A673 (cell line): ENCODE results near the gene FLRT1. TPM values are rescaled to one million over a fixed set of nuclear protein-coding genes. Genes with fewer than 3 reads are reported as not detected.
A peak's percentile ranks its signal among the peaks of the same experiment; 100 is the strongest.

Experiments used
- BruUV-seq: library from RNA; stranded (reverse); fragments of 400-500 nt; replicated peaks from 2 replicates; lab custom pipeline; 2021; lab: Mats Ljungman, UMichigan
- CTCF ChIA-PET: fragments of 300-600 bp; sonication (Branson Sonifier 250); formaldehyde crosslinking; loops from one replicate; lab custom pipeline; 2022; ENCODE audit warnings: antibody characterized with exemption; lab: Charles Lee
- POLR2A ChIA-PET: fragments of 300-600 bp; sonication (Branson Sonifier 250); formaldehyde crosslinking; loops from one replicate; lab custom pipeline; 2022; ENCODE audit warnings: antibody characterized with exemption; ENCODE audit not compliant: low non-redundant PET; lab: Charles Lee
- DNase-seq: peaks from one replicate; pipeline ENCODE4 v3.0.0-alpha.2; 2015; ENCODE audit warnings: low spot score
- H3K27ac ChIP-seq: fragments of 200-600 bp; sonication (generic); 2 replicates; pipeline ENCODE4 v1.5.1; 2016; ENCODE audit warnings: mixed run types, low read depth, mild to moderate bottlenecking, mixed read lengths, antibody characterized with exemption, low read length; ENCODE audit not compliant: poor library complexity, severe bottlenecking
- H3K27me3 ChIP-seq: fragments of 200-600 bp; sonication (generic); replicated peaks from 2 replicates; pipeline ENCODE4 v1.6.1; 2017; ENCODE audit warnings: mixed run types, low read depth, mild to moderate bottlenecking, mixed read lengths, antibody characterized with exemption, low read length; ENCODE audit not compliant: insufficient read depth, poor library complexity
- H3K36me3 ChIP-seq: fragments of 200-600 bp; sonication (generic); 2 replicates; pipeline ENCODE4 v1.6.1; 2016; ENCODE audit warnings: mixed run types, mild to moderate bottlenecking, mixed read lengths, antibody characterized with exemption, low read length; ENCODE audit not compliant: insufficient read depth, poor library complexity, severe bottlenecking
- H3K4me1 ChIP-seq: fragments of 200-600 bp; sonication (generic); 2 replicates; pipeline ENCODE4 v1.6.1; 2017; ENCODE audit warnings: mixed run types, mild to moderate bottlenecking, mixed read lengths, antibody characterized with exemption, low read length; ENCODE audit not compliant: insufficient read depth, poor library complexity, severe bottlenecking
- H3K4me3 ChIP-seq: fragments of 200-600 bp; sonication (generic); 2 replicates; pipeline ENCODE4 v1.5.1; 2016; ENCODE audit warnings: low read depth, mixed run types, mild to moderate bottlenecking, mixed read lengths, low read length; ENCODE audit not compliant: poor library complexity, severe bottlenecking
- H3K9me3 ChIP-seq: fragments of 200-600 bp; sonication (generic); 2 replicates; pipeline ENCODE4 v1.6.1; 2016; ENCODE audit warnings: mixed run types, low read depth, mild to moderate bottlenecking, mixed read lengths, antibody characterized with exemption, low read length; ENCODE audit not compliant: poor library complexity, severe bottlenecking
- EZH2 ChIP-seq: fragments of 200-600 bp; sonication (generic); IDR thresholded peaks from 2 replicates; pipeline ENCODE4 v1.6.1; 2017; ENCODE audit warnings: borderline replicate concordance, low read depth, mild to moderate bottlenecking, mixed read lengths, antibody characterized with exemption, low read length; ENCODE audit not compliant: poor library complexity, severe bottlenecking
- intact Hi-C: fragments of 100-400 bp; cut with micrococcal nuclease; formaldehyde crosslinking; loops from one replicate; pipeline ENCODE4 v1.10.0; 2022; ENCODE audit not compliant: unreplicated experiment
- total RNA-seq: library from RNA; stranded (reverse); gene quantifications from 2 replicates; pipeline ENCODE4 v1.2.3, GENCODE V29; 2021
- TF ChIP-seq, protein P1 (sequence below): fragments of 300-800, 200-600 bp; sonication (generic); conservative IDR thresholded peaks from 2 replicates; pipeline ENCODE4 v1.5.1; 2017; ENCODE audit warnings: low read depth, mild to moderate bottlenecking, antibody characterized with exemption, low read length, moderate library complexity, mixed read lengths

The FLRT1 gene
- total RNA-seq, 1 experiment from 2014 or later, result 0.45 TPM

- TF ChIP-seq, protein P1, sequence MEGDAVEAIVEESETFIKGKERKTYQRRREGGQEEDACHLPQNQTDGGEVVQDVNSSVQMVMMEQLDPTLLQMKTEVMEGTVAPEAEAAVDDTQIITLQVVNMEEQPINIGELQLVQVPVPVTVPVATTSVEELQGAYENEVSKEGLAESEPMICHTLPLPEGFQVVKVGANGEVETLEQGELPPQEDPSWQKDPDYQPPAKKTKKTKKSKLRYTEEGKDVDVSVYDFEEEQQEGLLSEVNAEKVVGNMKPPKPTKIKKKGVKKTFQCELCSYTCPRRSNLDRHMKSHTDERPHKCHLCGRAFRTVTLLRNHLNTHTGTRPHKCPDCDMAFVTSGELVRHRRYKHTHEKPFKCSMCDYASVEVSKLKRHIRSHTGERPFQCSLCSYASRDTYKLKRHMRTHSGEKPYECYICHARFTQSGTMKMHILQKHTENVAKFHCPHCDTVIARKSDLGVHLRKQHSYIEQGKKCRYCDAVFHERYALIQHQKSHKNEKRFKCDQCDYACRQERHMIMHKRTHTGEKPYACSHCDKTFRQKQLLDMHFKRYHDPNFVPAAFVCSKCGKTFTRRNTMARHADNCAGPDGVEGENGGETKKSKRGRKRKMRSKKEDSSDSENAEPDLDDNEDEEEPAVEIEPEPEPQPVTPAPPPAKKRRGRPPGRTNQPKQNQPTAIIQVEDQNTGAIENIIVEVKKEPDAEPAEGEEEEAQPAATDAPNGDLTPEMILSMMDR, result no peak
- TF ChIP-seq EZH2, result no peak
- CTCF ChIA-PET, result interaction anchor here (0.8 to 2.1 kb wide), 3 partner anchors 17 to 154 kb away, joined by 3 to 9 read pairs (median 5); no protein-coding TSS in a partner anchor
- Histone ChIP-seq H3K4me1 (peaks cover 42% of the 10 kb centered on the region), H3K27me3 (no peaks in the 10 kb centered on the region), H3K9me3 (no peaks in the 10 kb centered on the region), H3K27ac (no peak overlapping the region), H3K36me3 (peaks cover 31% of the 10 kb centered on the region), H3K4me3 (no peak overlapping the region)
- intact Hi-C loops, result no loop called here
- DNase-seq, result no peak
- POLR2A ChIA-PET, result no interaction called here
- BruUV-seq, result no TSS peak
These were observed 37.0 kb upstream of the FLRT1 start for GRCh38 chr11:63998558-63999348.

DNA sequence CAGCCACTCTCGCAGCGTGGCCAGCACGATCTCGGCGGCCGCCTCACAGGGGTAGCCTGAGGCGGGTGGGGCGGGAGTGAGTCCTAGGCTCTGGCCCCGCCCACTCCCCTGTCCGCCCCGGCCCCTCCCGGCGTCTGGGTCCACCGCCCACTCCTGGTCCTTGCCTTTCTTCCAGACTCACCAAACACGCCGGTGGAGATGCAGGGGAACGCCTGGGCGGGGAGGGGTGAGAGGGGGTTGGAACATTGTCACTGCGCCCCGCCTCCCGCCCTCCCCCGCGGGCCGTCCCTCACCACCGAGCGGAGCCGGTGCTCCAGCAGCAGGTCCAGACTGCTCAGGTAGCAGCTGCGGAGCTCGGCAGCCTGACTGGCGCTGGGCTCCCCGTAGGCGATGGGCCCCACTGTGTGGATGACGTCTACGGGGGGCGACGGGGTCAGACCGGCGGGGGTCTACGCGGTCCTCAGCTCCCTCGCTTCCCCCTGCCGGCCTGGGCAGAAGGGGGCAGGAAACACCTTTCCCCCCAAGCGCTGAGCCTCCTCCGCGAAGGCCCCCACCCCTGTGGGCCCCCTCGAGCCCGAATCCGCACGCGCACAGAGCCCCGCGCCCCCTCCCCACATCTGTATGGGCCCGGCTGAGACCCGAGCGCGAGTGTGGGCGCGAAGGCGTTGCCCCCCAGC lies 36.2 kb upstream of the FLRT1 start:
- TF ChIP-seq, protein P1, result no peak
- TF ChIP-seq EZH2, result no peak
- BruUV-seq, result no TSS peak
- ChIA-PET CTCF (interaction anchor here (0.6 to 2.1 kb wide), 6 partner anchors 16 to 153 kb away, joined by 3 to 9 read pairs (median 3); no protein-coding TSS in a partner anchor), POLR2A (no interaction called here)
- DNase-seq, result peak; percentile 96
- Histone ChIP-seq H3K4me1 (peaks cover 49% of the 10 kb centered on the region), H3K36me3 (peaks cover 29% of the 10 kb centered on the region), H3K4me3 (peak overlapping the region; percentile 41), H3K9me3 (no peaks in the 10 kb centered on the region), H3K27ac (no peak overlapping the region), H3K27me3 (no peaks in the 10 kb centered on the region)
- intact Hi-C loops, result loop anchor here (1.0 kb wide), 1 partner anchor 149 kb away; no protein-coding TSS in a partner anchor

- no TSS peak for BruUV-seq
- TF ChIP-seq, protein P1, result peak; percentile 75
- TF ChIP-seq EZH2, result no peak
- ChIA-PET CTCF (interaction anchor here (0.6 to 2.1 kb wide), 14 partner anchors 16 to 355 kb away, joined by 3 to 12 read pairs (median 4); no protein-coding TSS in a partner anchor), POLR2A (no interaction called here)
- intact Hi-C loops, result loop anchor here (1.0 kb wide), 1 partner anchor 148 kb away; no protein-coding TSS in a partner anchor
- H3K27ac ChIP-seq, result no peak overlapping the region
- H3K36me3 ChIP-seq, result peaks cover 23% of the 10 kb centered on the region
- H3K4me3 ChIP-seq, result peak overlapping the region; percentile 41
- peaks cover 50% of the 10 kb centered on the region for H3K4me1 ChIP-seq
- H3K27me3 ChIP-seq, result no peaks in the 10 kb centered on the region
- H3K9me3 ChIP-seq, result no peaks in the 10 kb centered on the region
- DNase-seq, result peak; percentile 91
These were observed 35.5 kb upstream of the FLRT1 start for GRCh38 chr11:64000026-64000739.
